GM18907 (cell line): ENCODE results near the gene IGF2R.
"Not testable (repeated sequence)": the region's sequence is repeated elsewhere in the genome, so short reads cannot be mapped to it uniquely, and the experiment has no call there.

Experiments used
- ATAC-seq: cut with Tn5 transposase; IDR thresholded peaks from one replicate; pipeline ENCODE4 v1.9.1; 2021; ENCODE audit warnings: mild to moderate bottlenecking, moderate library complexity; ENCODE audit not compliant: unreplicated experiment

IGF2R gene

GRCh38 chr6:160088784-160089533, 120.1 kb downstream of the IGF2R start:
- no peak for ATAC-seq

GRCh38 chr6:160089534-160089897, 120.6 kb downstream of the IGF2R start:
- no peak for ATAC-seq

GRCh38 chr6:160090442-160091239, 121.8 kb downstream of the IGF2R start:
- not testable (repeated sequence) for ATAC-seq

- not testable (repeated sequence) for ATAC-seq
These were observed 123.3 kb downstream of the IGF2R start for GRCh38 chr6:160092176-160092575.

- ATAC-seq, result no peak
These were observed 123.7 kb downstream of the IGF2R start for GRCh38 chr6:160092602-160093001.

GRCh38 chr6:160093061-160093460, 124.2 kb downstream of the IGF2R start:
- no peak for ATAC-seq

GRCh38 chr6:160093946-160094345, 125.1 kb downstream of the IGF2R start:
- no peak for ATAC-seq

GRCh38 chr6:160095146-160095845, 126.4 kb downstream of the IGF2R start:
- no peak for ATAC-seq

- no peak for ATAC-seq
These were observed 132.7 kb downstream of the IGF2R start for GRCh38 chr6:160101277-160102205.

- ATAC-seq, result no peak
These were observed 133.5 kb downstream of the IGF2R start for GRCh38 chr6:160102399-160102798.

GRCh38 chr6:160102956-160103824, 134.3 kb downstream of the IGF2R start:
- ATAC-seq, result no peak

GRCh38 chr6:160103825-160104100, 134.9 kb downstream of the IGF2R start:
- no peak for ATAC-seq

GRCh38 chr6:160104821-160105517, 136.1 kb downstream of the IGF2R start:
- no peak for ATAC-seq

- no peak for ATAC-seq
These were observed 137.1 kb downstream of the IGF2R start for GRCh38 chr6:160106010-160106409.

- no peak for ATAC-seq
These were observed 137.8 kb downstream of the IGF2R start for GRCh38 chr6:160106701-160107100.

GRCh38 chr6:160108077-160108476, 139.2 kb downstream of the IGF2R start:
- ATAC-seq, result no peak

GRCh38 chr6:160110586-160111123, 141.8 kb downstream of the IGF2R start:
- ATAC-seq, result no peak

- ATAC-seq, result no peak
These were observed 142.9 kb downstream of the IGF2R start for GRCh38 chr6:160111806-160112205.
